T-cell (primary cell): ENCODE data around the gene PITHD1. TPM values are rescaled to one million over a fixed set of nuclear protein-coding genes. Genes with fewer than 3 reads are reported as not detected.

Experiments used
- ATAC-seq, 4 experiments: fragments of 200-7000 bp in 3 of 4; fragments of 150-1000 bp in 1 of 4; cut with Tn5 transposase; replicated peaks in 1 of 4; 1 replicate in 3 of 4; 2 replicates in 1 of 4; pipeline ENCODE4 v1.10.0; 2021; ENCODE audit warnings: moderate library complexity in 3 of 4, mild to moderate bottlenecking in 2 of 4, moderate number of reproducible peaks in 1 of 4
- CTCF ChIA-PET, 2 donors: fragments of 300-600 bp; sonication (Branson Sonifier 250); formaldehyde crosslinking; loops; one replicate each; lab custom pipeline; 2022; ENCODE audit warnings: antibody characterized with exemption in 2 of 2; lab: Charles Lee
- POLR2A ChIA-PET, 2 donors: fragments of 300-600 bp; sonication (Branson Sonifier 250); formaldehyde crosslinking; loops; one replicate each; lab custom pipeline; 2022; ENCODE audit warnings: antibody characterized with exemption in 2 of 2; lab: Charles Lee
- DNase-seq, 35 experiments: peaks; one replicate each; pipeline versions ENCODE4 v3.0.0 to v3.0.0-alpha.2; 2013 to 2023
- H3K27ac ChIP-seq: one replicate; pipeline ENCODE4 v1.5.1; 2013; ENCODE audit warnings: low read length
- H3K27me3 ChIP-seq, 2 experiments: replicated peaks in 1 of 2; 1 replicate in 1 of 2; 2 replicates in 1 of 2; pipeline versions ENCODE4 v1.6.1 to v1.7.0; 2013; ENCODE audit warnings: low read length in 1 of 2, mixed read lengths in 1 of 2; ENCODE audit not compliant: control insufficient read depth in 2 of 2, insufficient read depth in 2 of 2; ENCODE audit errors: extremely low read depth in 1 of 2
- H3K36me3 ChIP-seq, 2 donors: 1 replicate in 1 of 2; 2 replicates in 1 of 2; pipeline versions ENCODE4 v1.6.1 to v1.7.0; 2013; ENCODE audit warnings: low read length in 1 of 2; ENCODE audit not compliant: control insufficient read depth in 2 of 2, insufficient read depth in 1 of 2; ENCODE audit errors: extremely low read depth in 1 of 2
- H3K4me1 ChIP-seq, 2 experiments: 1 replicate in 1 of 2; 2 replicates in 1 of 2; pipeline versions ENCODE4 v1.6.1 to v1.7.0; 2013; ENCODE audit warnings: low read length in 2 of 2, mixed read lengths in 1 of 2; ENCODE audit not compliant: insufficient read depth in 2 of 2, control insufficient read depth in 1 of 2; ENCODE audit errors: extremely low read depth in 1 of 2
- H3K4me3 ChIP-seq, 2 donors: 1 replicate in 1 of 2; 2 replicates in 1 of 2; pipeline versions ENCODE4 v1.5.1 to v1.7.0; 2013; ENCODE audit warnings: mild to moderate bottlenecking in 2 of 2, low read length in 1 of 2, moderate library complexity in 1 of 2; ENCODE audit not compliant: control insufficient read depth in 1 of 2; ENCODE audit errors: extremely low read depth in 1 of 2
- H3K9me3 ChIP-seq: 2 replicates; pipeline ENCODE4 v1.7.0; 2013
- H3K27ac Mint-ChIP-seq, 2 donors: one replicate each; pipeline ENCODE4 v1.8.0; 2020 to 2021; ENCODE audit warnings: mild to moderate bottlenecking in 2 of 2, mixed read lengths in 2 of 2
- H3K27me3 Mint-ChIP-seq, 2 donors: one replicate each; pipeline ENCODE4 v1.8.0; 2021 to 2022; ENCODE audit warnings: mixed read lengths in 2 of 2
- H3K36me3 Mint-ChIP-seq: one replicate; pipeline ENCODE4 v1.8.0; 2021; ENCODE audit warnings: mixed read lengths
- H3K4me1 Mint-ChIP-seq, 3 donors: one replicate each; pipeline ENCODE4 v1.8.0; 2020 to 2022; ENCODE audit warnings: mixed read lengths in 3 of 3, mild to moderate bottlenecking in 1 of 3
- H3K4me3 Mint-ChIP-seq, 3 donors: one replicate each; pipeline ENCODE4 v1.8.0; 2020 to 2022; ENCODE audit warnings: mild to moderate bottlenecking in 3 of 3, mixed read lengths in 3 of 3, moderate library complexity in 3 of 3
- H3K9me3 Mint-ChIP-seq, 3 donors: one replicate each; pipeline ENCODE4 v1.8.0; 2020 to 2022; ENCODE audit warnings: mixed read lengths in 3 of 3
- WGBS: methylation state at CpG from one replicate; pipeline ENCODE4 v1.1.5; 2013; ENCODE audit warnings: missing lambda C conversion rate; ENCODE audit not compliant: insufficient coverage; 5-methylcytosine and 5-hydroxymethylcytosine counted together
- total RNA-seq, 35 experiments: library from RNA in 6 of 35; stranded (reverse) in 6 of 35; fragments of 120-200 nt in 1 of 35; gene quantifications; one replicate each; pipeline versions ENCODE4 v1.2.1 to v1.2.4 and lab custom pipeline; 2013 to 2026

Gene PITHD1
- total RNA-seq, 5 donors from 2014 or later (not counting 1 experiment from before 2014, with no cell fraction given), result 60.7 to 87.1 (median 70.8) TPM

DNA sequence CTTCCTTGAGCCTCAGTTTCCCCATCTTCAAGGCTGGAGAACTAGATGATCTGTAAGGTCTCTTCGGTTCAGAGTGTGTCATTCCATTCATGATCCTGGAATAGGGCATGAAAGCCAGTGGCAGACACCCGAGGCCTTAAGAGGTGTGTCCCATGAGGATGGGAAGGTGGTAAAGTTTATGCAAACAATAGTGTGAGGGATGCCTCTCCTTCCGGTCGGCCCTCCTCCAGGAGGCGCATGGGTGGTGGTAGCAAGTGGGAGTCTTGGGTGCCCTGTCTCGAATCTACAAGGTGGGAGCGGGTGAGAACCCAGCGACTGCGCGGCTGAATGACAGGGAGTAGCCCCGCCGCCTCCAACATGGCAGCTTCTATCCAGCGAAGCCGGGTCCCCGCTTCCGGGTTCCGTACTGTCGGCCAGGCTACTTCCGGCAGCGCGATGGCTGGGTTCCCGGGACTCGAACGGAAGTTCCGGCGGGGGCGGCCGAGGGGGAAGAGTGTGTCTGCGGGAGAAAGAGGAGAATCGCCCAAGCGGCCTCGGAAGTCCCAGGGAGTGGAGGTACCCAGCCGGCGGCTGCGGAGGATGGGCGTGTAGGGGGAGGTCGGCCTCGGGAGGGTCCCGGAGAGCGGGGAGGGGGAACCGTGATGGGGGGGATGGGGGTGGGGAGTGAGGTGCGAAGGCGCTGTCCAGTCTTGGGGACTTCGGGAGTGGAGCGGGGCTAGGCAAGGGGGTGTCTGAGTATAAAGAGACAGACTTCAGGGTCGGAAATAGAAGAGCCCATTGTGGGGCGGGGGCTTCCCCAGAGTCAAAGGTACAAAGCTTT is 12.7 kb downstream of the PITHD1 start, which contains the start of gene LYPLA2:
LYPLA2 (plus strand) TSS at position 450 of the 820 bp plus-strand sequence. CDS start 1,538 bp downstream, outside the sequence.
- no peaks in the 10 kb centered on the region for H3K9me3 ChIP-seq
- DNase-seq, result peak; percentile 64 to 90 (median 79)
- ChIA-PET POLR2A (interaction anchor here in 1 of 2 donors (0.5 to 0.6 kb wide), 2 partner anchors 14 to 457 kb away, joined by 3 to 7 read pairs; no protein-coding TSS in a partner anchor), CTCF (interaction anchor here (0.5 to 2.3 kb wide), 3 partner anchors 10 to 377 kb away, joined by 4 to 10 read pairs (median 5); partner anchors contain the start of genes GALE (in 1 of the 2) and PITHD1 (in 1 of the 2))
- Mint-ChIP-seq H3K27me3 (no peaks in the 10 kb centered on the region), H3K9me3 (no peaks in the 10 kb centered on the region), H3K4me3 (peak within 1 kb of the TSS; percentile 83 to 94 (median 92)), H3K27ac (peak within 1 kb of the TSS; percentile 95 to 96), H3K4me1 (peaks cover 25 to 30% (median 28%) of the 10 kb centered on the region in 3 donors), H3K36me3 (peaks cover 25% of the 10 kb centered on the region)
- H3K4me3 ChIP-seq, result peak within 1 kb of the TSS; percentile 72 to 89
- H3K36me3 ChIP-seq, result peaks cover 7 to 42% of the 10 kb centered on the region in 2 donors
- H3K27ac ChIP-seq, result peak within 1 kb of the TSS; percentile 83
- 1% methylated on average over 43 of the region's 47 CpGs for WGBS
- no peaks in the 10 kb centered on the region for H3K27me3 ChIP-seq
- H3K4me1 ChIP-seq, result peaks cover 2 to 32% of the 10 kb centered on the region in 2 experiments
- peak; percentile 89 to 93 (median 90) for ATAC-seq

DNA sequence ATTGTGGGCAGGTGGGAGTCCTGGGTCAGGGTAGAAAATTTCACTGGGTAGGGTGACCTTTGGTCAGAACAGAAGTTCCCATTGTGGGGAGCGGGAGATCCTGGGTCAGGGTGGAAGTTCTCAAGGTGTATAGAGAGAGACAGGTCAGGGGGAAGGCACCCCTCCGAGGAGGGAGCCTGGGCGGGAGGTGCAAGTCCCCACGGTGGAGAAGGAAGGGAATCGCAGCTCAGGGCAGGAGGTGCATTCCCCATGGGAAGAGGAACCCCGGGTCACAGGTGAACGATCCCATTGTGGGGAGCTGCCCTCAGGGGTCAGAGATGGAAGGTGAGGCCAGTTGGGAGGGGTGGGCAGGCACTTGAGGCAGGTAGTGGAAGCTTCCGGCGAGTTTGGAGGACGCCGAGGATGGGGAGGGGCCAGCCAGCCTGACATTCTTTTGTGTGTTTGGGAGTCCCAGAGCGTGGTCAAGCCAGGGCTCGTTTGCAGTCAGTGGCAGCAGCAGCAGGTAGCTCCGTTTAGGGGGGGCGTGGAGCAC is 13.4 kb downstream of the PITHD1 start:
- ChIA-PET CTCF (interaction anchor here (0.5 to 2.3 kb wide), 5 partner anchors 10 to 377 kb away, joined by 3 to 10 read pairs (median 5); partner anchors contain the start of genes GALE (in 1 of the 2) and PITHD1 (in 1 of the 2)), POLR2A (interaction anchor here in 1 of 2 donors (0.6 kb wide), 2 partner anchors 14 to 18 kb away, joined by 5 to 7 read pairs; no protein-coding TSS in a partner anchor)
- no peaks in the 10 kb centered on the region for H3K27me3 Mint-ChIP-seq
- H3K9me3 ChIP-seq, result no peaks in the 10 kb centered on the region
- H3K27me3 ChIP-seq, result no peaks in the 10 kb centered on the region
- no peaks in the 10 kb centered on the region for H3K9me3 Mint-ChIP-seq
- ATAC-seq, result peak; percentile 38 to 49 (median 42)
- H3K36me3 Mint-ChIP-seq, result peaks cover 19% of the 10 kb centered on the region
- H3K4me1 ChIP-seq, result peaks cover 2 to 32% of the 10 kb centered on the region in 2 experiments
- 1% methylated on average over 15 of the region's 15 CpGs for WGBS
- H3K36me3 ChIP-seq, result peaks cover 4 to 41% of the 10 kb centered on the region in 2 donors
- H3K4me3 ChIP-seq, result peak overlapping the region; percentile 72 to 89
- H3K4me1 Mint-ChIP-seq, result peaks cover 25 to 30% (median 28%) of the 10 kb centered on the region in 3 donors
- H3K4me3 Mint-ChIP-seq, result peak overlapping the region; percentile 83 to 94 (median 92)
- peak in 4 of 35 experiments; percentile 6 to 46 (median 22) for DNase-seq
- peak overlapping the region; percentile 83 for H3K27ac ChIP-seq
- H3K27ac Mint-ChIP-seq, result peak overlapping the region; percentile 95 to 96

DNA sequence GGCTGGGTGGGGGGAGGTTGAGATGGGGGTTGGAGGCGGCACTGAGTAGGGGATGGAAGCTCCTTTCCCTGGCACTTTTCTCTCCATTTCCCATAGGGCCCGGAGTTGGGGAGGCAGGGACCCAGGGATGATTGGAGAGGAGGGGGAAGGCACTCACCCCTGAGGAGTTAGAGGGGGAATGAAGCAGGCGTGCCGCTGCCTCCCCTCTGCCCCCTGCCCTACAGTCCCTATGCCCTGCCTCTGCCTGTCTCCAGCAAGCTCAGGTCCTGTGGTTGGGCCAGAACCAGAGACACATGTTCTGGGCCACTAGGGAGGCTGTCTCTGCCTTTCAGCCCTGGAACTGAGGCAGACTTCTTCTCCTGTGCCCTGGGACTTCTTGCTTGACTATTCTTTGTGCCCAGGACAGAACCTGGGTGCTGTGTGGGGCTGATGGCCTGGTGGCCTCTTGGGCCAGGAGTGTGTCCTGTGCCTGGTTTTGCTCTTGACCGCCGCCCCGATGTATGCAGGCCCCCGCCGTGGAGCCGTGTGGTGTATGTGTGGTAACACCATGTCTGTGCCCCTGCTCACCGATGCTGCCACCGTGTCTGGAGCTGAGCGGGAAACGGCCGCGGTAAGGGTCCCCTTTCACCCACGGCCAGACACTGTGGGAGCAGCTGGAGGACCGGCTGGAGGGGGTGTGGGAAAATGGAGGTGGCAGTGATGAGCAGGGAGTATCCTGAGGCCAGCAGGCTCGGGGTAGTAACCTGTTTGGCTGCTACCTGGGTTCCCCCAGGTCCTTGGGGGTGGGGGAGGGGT is 14.1 kb downstream of the PITHD1 start:
- 85% methylated on average over 15 of the region's 19 CpGs for WGBS
- peaks cover 12% of the 10 kb centered on the region for H3K36me3 Mint-ChIP-seq
- DNase-seq (peak in 1 of 35 experiments; percentile 28), ATAC-seq (no peak)
- Histone ChIP-seq H3K27ac (peak overlapping the region; percentile 83), H3K4me3 (no peak overlapping the region), H3K36me3 (peaks cover under 1 to 38% of the 10 kb centered on the region in 2 donors), H3K4me1 (peaks cover 2 to 32% of the 10 kb centered on the region in 2 experiments), H3K27me3 (no peaks in the 10 kb centered on the region), H3K9me3 (no peaks in the 10 kb centered on the region)
- no peaks in the 10 kb centered on the region for H3K27me3 Mint-ChIP-seq
- peaks cover 25 to 30% (median 28%) of the 10 kb centered on the region in 3 donors for H3K4me1 Mint-ChIP-seq
- POLR2A ChIA-PET, result interaction anchor here in 1 of 2 donors (0.5 kb wide), 1 partner anchor 34 kb away, joined by 7 read pairs; no protein-coding TSS in a partner anchor
- H3K4me3 Mint-ChIP-seq, result peak overlapping the region; percentile 83 to 94 (median 92)
- H3K9me3 Mint-ChIP-seq, result no peaks in the 10 kb centered on the region
- peak overlapping the region; percentile 95 to 96 for H3K27ac Mint-ChIP-seq
- CTCF ChIA-PET, result interaction anchor here in 1 of 2 donors (0.6 to 2.3 kb wide), 5 partner anchors 9 to 165 kb away, joined by 3 to 10 read pairs (median 5); partner anchors contain the start of genes GALE and PITHD1

DNA sequence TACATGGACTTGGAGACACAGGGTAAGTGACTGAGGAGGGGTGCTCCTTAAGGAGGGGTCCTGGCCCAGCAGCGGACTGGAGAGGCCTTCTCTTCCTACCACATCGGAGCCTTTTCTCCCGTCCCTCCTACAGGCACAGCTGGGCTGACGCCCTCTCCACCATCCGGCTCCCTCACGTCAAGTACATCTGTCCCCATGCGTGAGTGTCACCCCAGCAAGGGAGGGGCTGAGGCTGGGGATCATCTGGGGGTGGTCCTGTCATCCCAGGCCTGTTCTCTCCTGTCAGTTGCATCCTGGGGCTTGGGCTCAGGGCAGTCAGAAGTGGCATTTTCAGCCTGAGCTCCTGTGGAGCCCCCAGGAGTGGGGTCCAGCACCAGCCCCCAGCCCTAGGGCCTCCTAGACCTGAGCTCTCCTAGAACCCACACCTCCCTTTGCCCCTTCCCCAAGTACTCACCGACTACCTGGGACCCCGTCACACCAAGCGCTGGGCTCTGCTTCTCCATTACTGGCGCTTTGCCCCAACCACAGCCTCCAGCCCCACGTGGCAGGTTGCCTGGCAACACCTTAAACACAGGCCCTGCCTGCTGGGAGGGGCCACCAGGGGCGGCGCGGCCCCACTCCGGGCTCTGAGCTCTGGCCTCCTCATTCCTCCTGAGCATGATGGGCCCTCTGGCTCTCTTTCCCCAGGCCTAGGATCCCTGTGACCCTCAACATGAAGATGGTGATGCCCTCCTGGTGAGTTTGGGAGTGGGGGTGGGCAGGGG is 15.0 kb downstream of the PITHD1 start:
- Mint-ChIP-seq H3K4me3 (peak overlapping the region in 2 of 3 donors; percentile 43 to 83), H3K27ac (peak overlapping the region; percentile 49 to 73), H3K36me3 (peaks cover 3% of the 10 kb centered on the region), H3K27me3 (no peaks in the 10 kb centered on the region), H3K9me3 (no peaks in the 10 kb centered on the region), H3K4me1 (peaks cover 25 to 28% (median 28%) of the 10 kb centered on the region in 3 donors)
- Histone ChIP-seq H3K27ac (no peak overlapping the region), H3K36me3 (peaks cover 0 to 34% of the 10 kb centered on the region in 2 donors), H3K4me1 (peaks cover 2 to 32% of the 10 kb centered on the region in 2 experiments), H3K4me3 (no peak overlapping the region), H3K9me3 (no peaks in the 10 kb centered on the region), H3K27me3 (no peaks in the 10 kb centered on the region)
- ChIA-PET POLR2A (no interaction called here), CTCF (interaction anchor here (0.6 to 1.2 kb wide), 2 partner anchors 13 to 46 kb away, joined by 3 to 4 read pairs; no protein-coding TSS in a partner anchor)
- WGBS, result 58% methylated on average over 11 of the region's 16 CpGs
- DNase-seq (peak in 15 of 35 experiments; percentile 25 to 58 (median 33)), ATAC-seq (peak in 1 of 4 experiments; percentile 11)
